Trophoblast cell (in vitro differentiated cells and primary cell): ENCODE results near the gene SERTAD3.
A peak's percentile ranks its signal among the peaks of the same experiment; 100 is the strongest.
"Not testable (repeated sequence)": the region's sequence is repeated elsewhere in the genome, so short reads cannot be mapped to it uniquely, and the experiment has no call there.

ENCODE experiments used
- DNase-seq, 2 donors: peaks; one replicate each; pipeline ENCODE4 v3.0.0-alpha.2; 2016
- H2AFZ ChIP-seq: 2 replicates; pipeline ENCODE4 v1.6.1; 2013; ENCODE audit warnings: low read length, moderate library complexity, mild to moderate bottlenecking; ENCODE audit not compliant: insufficient read depth, poor library complexity
- H2AK5ac ChIP-seq: 2 replicates; pipeline ENCODE4 v1.6.1; 2013; ENCODE audit warnings: mild to moderate bottlenecking, low read length
- H2BK120ac ChIP-seq: 2 replicates; pipeline ENCODE4 v1.6.1; 2013; ENCODE audit warnings: low read length, mild to moderate bottlenecking, moderate library complexity; ENCODE audit not compliant: insufficient read depth, poor library complexity
- H2BK12ac ChIP-seq: 2 replicates; pipeline ENCODE4 v1.6.1; 2013; ENCODE audit warnings: mild to moderate bottlenecking, low read length, moderate library complexity
- H2BK5ac ChIP-seq: 2 replicates; pipeline ENCODE4 v1.6.1; 2013; ENCODE audit warnings: low read length, low read depth, moderate library complexity, mild to moderate bottlenecking; ENCODE audit not compliant: poor library complexity
- H3K14ac ChIP-seq: 2 replicates; pipeline ENCODE4 v1.6.1; 2013; ENCODE audit warnings: mild to moderate bottlenecking, low read length
- H3K18ac ChIP-seq: 2 replicates; pipeline ENCODE4 v1.6.1; 2013; ENCODE audit warnings: mild to moderate bottlenecking, low read length
- H3K23ac ChIP-seq: 2 replicates; pipeline ENCODE4 v1.6.1; 2013; ENCODE audit warnings: low read length
- H3K27ac ChIP-seq: 2 replicates; pipeline ENCODE4 v1.5.1; 2013; ENCODE audit warnings: low read depth, mild to moderate bottlenecking, inconsistent platforms, low read length, moderate library complexity
- H3K27me3 ChIP-seq: 2 replicates; pipeline ENCODE4 v1.6.1; 2013; ENCODE audit warnings: inconsistent platforms, mild to moderate bottlenecking, low read length, moderate library complexity; ENCODE audit not compliant: insufficient read depth
- H3K36me3 ChIP-seq, 2 experiments: 1 replicate in 1 of 2; 2 replicates in 1 of 2; pipeline ENCODE4 v1.6.1; 2013; ENCODE audit warnings: low read length in 2 of 2, mild to moderate bottlenecking in 2 of 2, moderate library complexity in 1 of 2; ENCODE audit not compliant: insufficient read depth in 2 of 2, control insufficient read depth in 1 of 2
- H3K4ac ChIP-seq: 2 replicates; pipeline ENCODE4 v1.6.1; 2013; ENCODE audit warnings: low read depth, mild to moderate bottlenecking, low read length, moderate library complexity
- H3K4me1 ChIP-seq, 2 experiments: 1 replicate in 1 of 2; 2 replicates in 1 of 2; pipeline ENCODE4 v1.6.1; 2013; ENCODE audit warnings: low read length in 2 of 2, mild to moderate bottlenecking in 2 of 2, moderate library complexity in 1 of 2; ENCODE audit not compliant: insufficient read depth in 2 of 2, control insufficient read depth in 1 of 2
- H3K4me2 ChIP-seq: 2 replicates; pipeline ENCODE4 v1.6.1; 2013; ENCODE audit warnings: inconsistent platforms, mild to moderate bottlenecking, low read length, moderate library complexity
- H3K4me3 ChIP-seq: 2 replicates; pipeline ENCODE4 v1.5.1; 2013; ENCODE audit warnings: mild to moderate bottlenecking, low read depth, low read length, inconsistent platforms
- H3K79me1 ChIP-seq: one replicate; pipeline ENCODE4 v1.6.1; 2013; ENCODE audit warnings: low read length
- H3K79me2 ChIP-seq: 2 replicates; pipeline ENCODE4 v1.6.1; 2013; ENCODE audit warnings: low read length, mild to moderate bottlenecking; ENCODE audit not compliant: control insufficient read depth, insufficient read depth, poor library complexity
- H3K9ac ChIP-seq: 2 replicates; pipeline ENCODE4 v1.6.1; 2013; ENCODE audit warnings: mild to moderate bottlenecking, low read length
- H3K9me3 ChIP-seq: 2 replicates; pipeline ENCODE4 v1.6.1; 2013; ENCODE audit warnings: low read depth, mild to moderate bottlenecking, control low read depth, inconsistent platforms, low read length; ENCODE audit not compliant: insufficient read depth
- H4K12ac ChIP-seq: 2 replicates; pipeline ENCODE4 v1.6.1; 2013; ENCODE audit warnings: low read depth, mild to moderate bottlenecking, low read length, moderate library complexity
- H4K8ac ChIP-seq: 2 replicates; pipeline ENCODE4 v1.6.1; 2013; ENCODE audit warnings: low read depth, mild to moderate bottlenecking, low read length, moderate library complexity
- H4K91ac ChIP-seq: one replicate; pipeline ENCODE4 v1.6.1; 2013; ENCODE audit warnings: low read depth, mild to moderate bottlenecking, low read length, moderate library complexity
- WGBS: extraction: QIAGEN DNeasy Blood & Tissue Kit; methylation state at CpG from one replicate; pipeline ENCODE4 v1.1.7; 2013; ENCODE audit warnings: missing lambda C conversion rate; ENCODE audit not compliant: insufficient read length, insufficient coverage; ENCODE audit errors: extremely low coverage; 5-methylcytosine and 5-hydroxymethylcytosine counted together

The SERTAD3 gene

GRCh38 chr19:40438284-40438683 lies 5.9 kb downstream of the SERTAD3 start:
- H3K79me1 ChIP-seq, result peaks cover 7% of the 10 kb centered on the region
- H3K18ac ChIP-seq, result no peak overlapping the region
- H2BK5ac ChIP-seq, result no peak overlapping the region
- no peak overlapping the region for H3K4ac ChIP-seq
- peaks cover 6 to 8% of the 10 kb centered on the region in 2 experiments for H3K4me1 ChIP-seq
- H4K91ac ChIP-seq, result no peak overlapping the region
- no peak overlapping the region for H2AK5ac ChIP-seq
- no peak overlapping the region for H4K12ac ChIP-seq
- H3K36me3 ChIP-seq, result peaks cover 19 to 24% of the 10 kb centered on the region in 2 experiments
- H3K23ac ChIP-seq, result no peak overlapping the region
- H3K14ac ChIP-seq, result no peak overlapping the region
- H3K4me3 ChIP-seq, result no peak overlapping the region
- no peak for DNase-seq
- no peak overlapping the region for H3K9ac ChIP-seq
- H3K9me3 ChIP-seq, result no peaks in the 10 kb centered on the region
- no peak overlapping the region for H3K4me2 ChIP-seq
- no CpG with 5 or more reads among the region's 3 CpGs for WGBS
- H2BK12ac ChIP-seq, result no peak overlapping the region
- H3K79me2 ChIP-seq, result peaks cover 4% of the 10 kb centered on the region
- no peak overlapping the region for H2AFZ ChIP-seq
- no peak overlapping the region for H4K8ac ChIP-seq
- H2BK120ac ChIP-seq, result no peak overlapping the region
- no peaks in the 10 kb centered on the region for H3K27me3 ChIP-seq
- no peak overlapping the region for H3K27ac ChIP-seq

- H4K91ac ChIP-seq, result peak overlapping the region; percentile 74
- no CpG with 5 or more reads among the region's 50 CpGs for WGBS
These were observed 10.5 kb downstream of the SERTAD3 start for GRCh38 chr19:40433391-40434216.

GRCh38 chr19:40432760-40433159 lies 11.4 kb downstream of the SERTAD3 start:
- not testable (repeated sequence) for H3K79me2 ChIP-seq, H3K9ac ChIP-seq, H3K9me3 ChIP-seq, H3K27me3 ChIP-seq, H2BK12ac ChIP-seq, DNase-seq, H3K4me1 ChIP-seq, H3K36me3 ChIP-seq, H3K14ac ChIP-seq, H3K18ac ChIP-seq, H2AFZ ChIP-seq, H3K4me3 ChIP-seq, H3K23ac ChIP-seq
- peak overlapping the region; percentile 74 for H4K91ac ChIP-seq
- peak overlapping the region; percentile 81 for H3K27ac ChIP-seq
- H4K8ac ChIP-seq, result peak overlapping the region; percentile 77
- no CpG with 5 or more reads among the region's 7 CpGs for WGBS
- H2BK120ac ChIP-seq, result peak overlapping the region; percentile 38
- H4K12ac ChIP-seq, result peak overlapping the region; percentile 90
- peak overlapping the region; percentile 29 for H2AK5ac ChIP-seq
- H3K4me2 ChIP-seq, result peak overlapping the region; percentile 47
- H2BK5ac ChIP-seq, result peak overlapping the region; percentile 77
- H3K4ac ChIP-seq, result peak overlapping the region; percentile 36
- peaks cover 15% of the 10 kb centered on the region for H3K79me1 ChIP-seq

More at GRCh38 chr19:40433391-40434216, 10.5 kb downstream of the SERTAD3 start:
- H3K27me3 ChIP-seq, result no peaks in the 10 kb centered on the region
- peaks cover 15% of the 10 kb centered on the region for H3K79me1 ChIP-seq
- H3K18ac ChIP-seq, result peak overlapping the region; percentile 6
- no peak overlapping the region for H3K23ac ChIP-seq
- H3K4me2 ChIP-seq, result peak overlapping the region; percentile 75
- H3K4me3 ChIP-seq, result no peak overlapping the region
- H2BK12ac ChIP-seq, result peak overlapping the region; percentile 21
- H3K4ac ChIP-seq, result peak overlapping the region; percentile 6
- H3K9ac ChIP-seq, result peak overlapping the region; percentile 13
- H3K14ac ChIP-seq, result peak overlapping the region; percentile 72
- no peaks in the 10 kb centered on the region for H3K36me3 ChIP-seq
- peak overlapping the region; percentile 79 for H2BK120ac ChIP-seq
- H3K4me1 ChIP-seq, result peaks cover 4 to 7% of the 10 kb centered on the region in 2 experiments
- H3K27ac ChIP-seq, result peak overlapping the region; percentile 81
- peak overlapping the region; percentile 77 for H2BK5ac ChIP-seq
- no peak overlapping the region for H2AK5ac ChIP-seq
- no peaks in the 10 kb centered on the region for H3K79me2 ChIP-seq
- peak overlapping the region; percentile 59 for H4K8ac ChIP-seq
- H4K12ac ChIP-seq, result peak overlapping the region; percentile 23
- DNase-seq, result peak; percentile 87 to 89
- H2AFZ ChIP-seq, result peak overlapping the region; percentile 32
- H3K9me3 ChIP-seq, result no peaks in the 10 kb centered on the region

- no peak overlapping the region for H2BK120ac ChIP-seq
- H3K27ac ChIP-seq, result no peak overlapping the region
- peaks cover 15% of the 10 kb centered on the region for H3K79me1 ChIP-seq
- no peak overlapping the region for H3K4me2 ChIP-seq
- no peak overlapping the region for H3K14ac ChIP-seq
- no peak overlapping the region for H4K8ac ChIP-seq
- H4K91ac ChIP-seq, result peak overlapping the region; percentile 24
- no CpG with 5 or more reads among the region's 3 CpGs for WGBS
- no peaks in the 10 kb centered on the region for H3K36me3 ChIP-seq
- DNase-seq, result no peak
- H2BK5ac ChIP-seq, result no peak overlapping the region
- no peaks in the 10 kb centered on the region for H3K9me3 ChIP-seq
- H4K12ac ChIP-seq, result no peak overlapping the region
- no peak overlapping the region for H3K18ac ChIP-seq
- H3K9ac ChIP-seq, result no peak overlapping the region
- no peaks in the 10 kb centered on the region for H3K27me3 ChIP-seq
- H3K4me3 ChIP-seq, result no peak overlapping the region
- peaks cover 4 to 7% of the 10 kb centered on the region in 2 experiments for H3K4me1 ChIP-seq
- no peak overlapping the region for H2AFZ ChIP-seq
- no peak overlapping the region for H2AK5ac ChIP-seq
- H3K23ac ChIP-seq, result no peak overlapping the region
- no peaks in the 10 kb centered on the region for H3K79me2 ChIP-seq
- H2BK12ac ChIP-seq, result no peak overlapping the region
- H3K4ac ChIP-seq, result no peak overlapping the region
These were observed 12.4 kb downstream of the SERTAD3 start for GRCh38 chr19:40431698-40432097.
